GM18502 (cell line): ENCODE data around the gene RERE.

Experiments
- ATAC-seq: cut with Tn5 transposase; IDR thresholded peaks from one replicate; pipeline ENCODE4 v1.9.1; 2021; ENCODE audit warnings: mild to moderate bottlenecking; ENCODE audit not compliant: unreplicated experiment, poor library complexity

The RERE gene

DNA sequence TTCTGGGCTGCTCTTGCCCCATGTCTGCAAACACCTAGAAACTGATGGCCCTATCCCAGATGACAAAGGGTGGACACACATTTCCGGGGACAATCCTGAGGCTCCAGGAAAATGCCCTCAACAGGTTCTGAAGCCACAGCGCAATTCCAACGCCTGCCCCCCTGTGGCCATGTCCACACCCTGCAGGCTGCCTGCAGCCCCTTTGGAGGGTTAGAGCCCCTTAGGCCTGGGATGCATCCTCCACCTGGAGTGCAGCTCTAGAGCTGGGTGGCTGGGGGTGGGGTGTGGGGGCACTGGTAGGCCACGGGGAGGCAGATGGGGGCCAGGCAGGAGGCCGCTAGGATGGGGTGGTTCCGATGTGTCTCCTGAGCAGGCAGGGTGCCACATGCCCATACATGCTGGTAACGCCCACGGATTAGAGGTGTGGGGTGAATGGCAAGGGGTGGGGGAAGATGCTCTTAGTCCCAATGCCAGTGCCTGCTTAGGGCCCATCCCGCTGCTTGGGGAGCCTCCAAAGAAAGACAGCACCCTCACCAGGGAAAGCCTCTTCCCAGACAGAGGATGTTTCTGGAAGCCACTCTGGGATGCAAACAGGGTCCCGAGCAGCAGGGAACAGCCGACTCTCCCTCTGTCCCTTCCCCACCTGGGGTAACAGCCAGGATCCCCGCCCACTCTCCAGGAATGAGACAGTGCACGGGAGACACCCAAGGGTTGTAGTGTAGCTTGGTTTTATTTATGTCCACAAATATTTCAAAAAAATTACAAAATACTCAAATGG is 465.6 kb downstream of the RERE start:
- no peak for ATAC-seq

DNA sequence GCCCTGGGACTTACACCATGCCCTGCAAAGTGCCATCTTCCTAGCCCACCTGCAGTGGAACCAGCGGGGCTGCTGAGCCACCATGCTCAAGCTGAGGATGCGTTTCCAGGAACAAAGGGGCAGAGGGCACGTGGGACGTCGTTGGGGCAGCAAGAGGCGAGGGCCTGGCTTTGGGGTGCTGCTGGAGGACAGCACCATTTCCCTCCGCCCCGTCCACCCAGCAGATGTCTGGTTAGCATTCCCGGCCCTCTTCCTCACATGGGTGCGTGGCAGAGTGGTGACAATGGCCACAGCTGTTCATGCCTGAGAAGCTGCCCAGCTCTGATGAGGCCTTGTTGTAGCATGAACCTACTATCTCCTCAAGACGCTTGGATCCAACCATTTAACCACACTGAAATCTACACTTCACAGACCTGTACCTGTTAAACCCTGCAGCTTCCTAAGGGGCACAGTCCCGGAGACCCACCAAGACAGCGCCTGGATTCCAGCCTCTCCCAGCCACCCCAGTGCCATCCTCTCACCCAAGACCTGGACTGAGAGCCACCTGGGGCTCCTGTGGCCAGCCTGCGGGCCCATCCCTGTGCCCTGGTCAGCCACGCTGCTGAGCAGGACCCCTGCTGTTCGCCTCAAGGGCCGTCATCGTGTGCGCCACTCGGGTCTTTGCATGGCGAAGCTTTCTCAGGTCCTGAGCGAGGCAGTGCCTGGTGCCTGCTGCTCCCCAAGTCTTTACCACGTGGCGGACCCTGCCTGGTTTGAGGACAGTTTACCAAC is 466.3 kb downstream of the RERE start:
- no peak for ATAC-seq

DNA sequence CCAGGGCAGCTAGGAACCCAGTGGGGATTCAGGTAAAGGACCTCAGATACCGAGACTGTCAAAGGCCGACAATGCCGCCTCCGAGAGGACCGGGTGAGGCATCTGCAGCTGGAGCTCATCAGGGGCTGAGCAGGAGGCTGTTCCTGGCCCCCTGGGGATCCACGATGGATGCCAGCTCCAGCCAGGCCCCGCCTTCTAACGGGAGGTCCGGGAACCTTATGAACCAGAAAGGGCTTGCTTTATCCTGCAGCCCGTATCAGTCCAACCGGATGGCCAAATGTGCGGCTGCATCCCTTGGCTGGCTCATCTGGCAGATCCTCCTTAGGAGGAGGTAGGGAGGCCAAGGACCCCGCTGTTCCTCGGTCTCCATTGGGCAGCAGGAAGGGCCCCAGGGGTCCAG is 467.5 kb downstream of the RERE start:
- no peak for ATAC-seq

DNA sequence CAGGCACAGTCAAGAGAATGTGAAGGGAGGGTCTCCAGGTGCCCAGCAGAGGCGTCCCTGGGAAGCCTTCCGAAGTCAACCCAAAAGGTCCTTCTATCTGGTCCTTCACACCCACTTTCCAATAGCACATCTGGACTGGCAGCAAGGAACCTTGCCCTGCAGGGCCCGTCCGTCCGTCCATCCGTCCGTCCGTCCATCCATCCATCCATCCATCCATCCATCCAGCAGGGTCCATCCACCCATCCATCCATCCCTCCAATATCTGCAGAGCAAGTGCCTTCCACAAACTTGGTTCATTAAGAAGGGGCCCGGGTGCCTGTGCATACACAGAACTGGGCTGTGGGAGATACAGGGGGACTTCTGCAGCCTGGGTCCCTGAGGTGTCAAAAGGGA is 468.0 kb downstream of the RERE start:
- no peak for ATAC-seq

DNA sequence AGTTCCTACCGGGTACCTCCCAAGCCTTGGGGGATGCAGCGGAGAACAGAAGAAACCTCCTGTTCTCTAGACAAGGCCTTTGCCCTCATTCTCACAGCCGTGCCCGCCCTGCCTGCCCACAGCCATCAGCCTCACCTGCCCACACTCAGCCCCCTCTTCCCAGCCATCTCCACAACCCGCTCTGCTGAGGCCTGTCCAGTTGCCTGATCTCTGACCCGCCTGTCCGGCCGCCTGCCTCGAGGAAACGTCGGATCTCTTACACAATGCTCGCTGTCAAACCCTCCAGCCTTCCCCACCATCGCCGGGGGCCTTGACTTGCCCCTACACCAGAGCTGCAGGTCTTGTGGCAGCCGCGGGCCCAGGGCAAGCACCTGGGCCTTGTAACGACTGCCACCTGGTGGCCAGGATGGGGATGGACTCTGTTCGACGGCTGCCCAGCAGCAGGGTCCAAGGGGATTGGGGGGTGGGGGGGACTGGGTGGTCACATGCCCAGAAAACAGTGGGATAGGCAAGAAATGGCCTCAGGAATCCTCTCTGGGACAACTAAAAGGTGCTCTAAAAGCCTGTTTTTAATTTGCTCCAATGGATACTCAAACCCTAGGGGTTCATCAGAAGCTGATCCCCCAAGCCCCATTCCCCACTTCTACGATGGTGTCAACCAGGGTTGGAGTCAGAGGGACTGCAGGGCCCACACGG is 468.5 kb downstream of the RERE start:
- no peak for ATAC-seq

DNA sequence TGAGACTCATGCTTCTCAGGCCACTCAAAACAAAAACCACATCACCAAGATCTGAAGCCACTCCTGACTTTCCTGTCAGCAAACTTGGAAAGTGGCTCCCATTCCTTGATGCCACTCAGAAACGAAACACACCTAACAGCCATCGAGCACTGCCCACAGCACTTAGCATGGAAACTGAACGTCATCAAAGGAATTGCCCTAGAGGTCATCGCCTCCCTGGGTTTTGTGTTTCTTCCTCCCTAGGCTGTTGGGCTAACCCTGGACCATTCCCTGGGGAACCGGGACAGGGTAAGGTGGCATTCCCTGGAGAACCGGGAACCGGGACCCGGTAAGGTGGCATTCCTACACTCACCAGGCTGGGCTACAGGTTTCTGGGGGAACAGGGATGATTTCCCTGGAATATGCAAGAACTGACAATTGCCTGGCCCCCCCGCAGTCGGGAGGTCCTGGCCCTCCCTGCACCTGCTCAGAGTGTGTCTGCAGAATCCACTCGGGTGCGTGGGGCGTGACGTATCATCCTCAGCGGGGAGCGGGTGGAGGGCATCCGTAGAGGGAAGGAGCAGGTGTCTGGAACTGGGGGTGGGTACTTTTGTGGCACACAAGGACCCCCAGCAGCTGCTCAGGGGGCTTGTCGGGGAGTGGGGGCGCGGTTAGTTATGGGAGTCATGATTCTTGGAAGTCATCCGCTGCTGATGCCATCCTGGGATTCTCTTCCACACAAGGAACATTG is 469.2 kb downstream of the RERE start:
- ATAC-seq: no peak

DNA sequence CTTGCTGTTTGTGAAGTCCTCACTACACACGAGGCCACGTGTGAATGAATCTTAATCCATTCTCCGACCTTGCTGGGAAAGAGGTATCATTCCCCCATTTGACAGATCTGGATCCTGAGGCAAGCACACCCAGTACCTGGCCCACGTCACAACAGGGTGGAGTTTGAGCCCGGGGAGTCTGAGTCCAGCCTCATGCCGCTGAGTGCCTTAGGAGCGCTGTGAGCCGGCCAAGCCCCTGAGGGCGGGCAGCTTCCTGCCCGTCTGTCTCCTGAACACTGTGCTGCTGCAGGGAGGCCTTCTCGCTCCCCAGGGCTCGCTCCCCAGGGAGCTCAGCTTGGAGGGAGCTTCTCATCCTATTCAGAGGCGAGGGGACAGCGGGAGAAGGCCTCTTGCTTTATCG is 469.8 kb downstream of the RERE start:
- ATAC-seq: no peak

DNA sequence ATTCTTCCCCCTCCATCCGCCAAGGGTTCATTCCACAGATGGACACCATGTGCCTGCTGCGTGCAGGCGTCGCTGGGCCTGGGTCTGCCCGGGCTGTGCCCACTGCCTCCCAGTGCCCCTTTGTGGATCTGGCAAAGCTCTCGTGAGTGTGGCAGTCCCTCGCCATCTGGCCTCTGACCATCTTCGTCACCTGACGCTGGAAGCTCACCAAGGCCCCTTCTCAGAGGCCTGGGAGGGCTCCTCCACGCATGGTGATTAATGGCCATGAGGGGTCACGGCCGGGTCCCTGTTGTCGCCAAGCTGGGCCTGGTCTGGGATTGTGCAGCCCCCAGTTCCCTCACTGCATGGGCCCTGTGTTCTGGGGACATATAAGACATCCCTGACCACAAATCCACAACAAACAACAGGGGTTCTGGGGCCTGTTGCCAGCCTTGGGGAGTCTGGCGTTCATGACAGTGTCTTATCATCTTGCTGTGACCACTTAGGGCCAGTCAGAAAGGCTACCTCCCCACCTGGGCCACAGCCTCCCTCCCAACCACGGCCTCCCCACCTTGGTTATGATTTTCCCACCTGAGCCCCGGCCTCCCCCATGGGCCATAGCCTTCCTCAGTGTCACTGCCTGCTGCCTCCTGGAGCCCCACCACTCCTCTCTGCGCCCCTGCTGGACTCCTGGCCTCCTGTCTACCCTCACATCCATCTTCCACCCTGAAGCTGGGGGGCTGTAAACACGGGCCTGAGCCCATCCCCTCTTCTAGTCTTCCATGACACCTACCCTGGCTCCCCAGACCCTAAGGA is 471.6 kb downstream of the RERE start:
- no peak for ATAC-seq

DNA sequence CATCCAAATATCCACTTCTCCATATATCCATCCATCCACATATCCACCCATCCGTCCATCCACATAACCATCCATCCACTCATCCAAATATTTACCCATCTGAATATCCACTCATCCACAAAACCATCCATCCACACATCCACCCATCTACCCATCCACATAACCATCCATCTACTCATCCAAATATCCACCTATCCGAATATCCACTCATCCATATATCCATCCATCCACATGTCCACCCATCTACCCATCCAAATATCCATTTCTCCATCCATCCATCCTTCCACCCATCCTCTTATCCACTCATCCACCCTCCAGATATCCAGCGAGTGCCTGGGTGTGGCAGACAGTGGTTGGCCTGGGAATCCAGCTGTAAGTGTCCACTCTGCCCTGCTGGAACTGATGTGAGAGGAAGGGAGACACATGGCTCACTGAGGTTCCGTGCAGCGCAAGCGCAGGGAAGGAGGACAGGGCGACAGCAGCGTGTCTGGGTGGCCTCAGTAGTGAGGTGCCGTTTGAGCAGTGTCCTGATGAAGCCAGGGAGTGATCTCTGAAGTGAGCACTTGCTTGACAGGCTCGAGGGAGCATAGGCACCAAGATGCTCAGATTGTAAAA is 472.4 kb downstream of the RERE start:
- no peak for ATAC-seq

DNA sequence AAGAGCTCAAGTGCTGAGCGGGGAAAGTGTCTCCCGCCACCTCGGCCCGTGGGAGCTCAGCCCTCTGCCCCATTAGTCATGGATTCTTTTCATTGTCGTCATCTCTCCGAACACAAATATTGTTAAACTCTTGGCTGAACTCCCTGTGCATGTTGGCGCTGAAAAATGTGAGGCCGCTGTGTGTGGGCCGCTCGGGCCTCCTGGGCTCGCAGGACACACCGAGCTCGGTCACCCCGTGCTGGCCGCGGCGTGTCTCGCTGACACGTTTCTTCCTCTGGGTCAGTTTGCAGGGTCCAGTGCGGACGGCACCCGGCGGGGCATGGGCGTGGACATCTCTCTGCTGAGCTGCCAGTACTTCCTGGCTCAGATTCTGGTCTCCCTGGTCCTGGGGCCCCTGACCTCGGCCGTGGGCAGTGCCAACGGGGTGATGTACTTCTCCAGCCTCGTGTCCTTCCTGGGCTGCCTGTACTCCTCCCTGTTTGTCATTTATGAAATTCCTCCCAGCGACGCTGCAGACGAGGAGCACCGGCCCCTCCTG is 473.9 kb downstream of the RERE start:
- no peak for ATAC-seq

DNA sequence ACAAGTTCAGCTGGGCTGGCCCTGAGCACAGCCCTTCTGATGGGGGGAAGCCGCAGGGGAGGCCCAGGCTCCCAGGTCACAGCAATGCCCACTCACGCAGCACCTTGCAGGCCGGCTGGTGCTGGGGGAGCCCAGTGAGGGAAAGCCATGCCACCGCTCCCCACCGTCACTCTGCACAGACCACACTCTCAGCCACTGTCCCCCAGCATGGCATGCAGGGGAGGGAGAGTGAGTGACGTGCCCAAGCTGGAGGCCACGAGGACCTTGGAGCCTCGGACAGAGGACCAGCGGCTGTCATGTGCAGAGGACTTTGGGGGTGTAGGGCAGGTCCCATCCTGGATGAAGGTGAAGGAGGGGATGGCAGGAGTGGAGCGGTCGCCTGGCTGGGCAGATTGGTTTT is 474.4 kb downstream of the RERE start:
- ATAC-seq: no peak

DNA sequence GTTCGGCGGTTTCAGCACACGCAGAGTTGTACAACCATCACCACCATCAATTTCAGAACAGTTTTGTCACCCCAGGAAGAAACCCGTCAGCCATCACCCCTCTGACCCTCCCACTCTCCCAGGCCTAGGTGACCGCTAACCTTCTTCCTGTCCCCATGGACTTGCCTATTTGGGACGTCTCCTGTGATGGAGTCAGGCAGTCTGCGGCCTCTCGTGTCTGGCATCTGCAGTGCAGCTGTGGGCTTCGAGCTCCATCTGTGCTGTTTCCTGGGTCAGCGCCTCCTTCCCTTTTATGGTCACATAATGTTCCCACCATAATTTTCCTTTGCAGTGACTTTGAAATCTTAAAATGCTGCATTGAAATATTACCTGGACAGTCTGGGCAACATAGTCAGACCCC is 475.1 kb downstream of the RERE start:
- no peak for ATAC-seq

DNA sequence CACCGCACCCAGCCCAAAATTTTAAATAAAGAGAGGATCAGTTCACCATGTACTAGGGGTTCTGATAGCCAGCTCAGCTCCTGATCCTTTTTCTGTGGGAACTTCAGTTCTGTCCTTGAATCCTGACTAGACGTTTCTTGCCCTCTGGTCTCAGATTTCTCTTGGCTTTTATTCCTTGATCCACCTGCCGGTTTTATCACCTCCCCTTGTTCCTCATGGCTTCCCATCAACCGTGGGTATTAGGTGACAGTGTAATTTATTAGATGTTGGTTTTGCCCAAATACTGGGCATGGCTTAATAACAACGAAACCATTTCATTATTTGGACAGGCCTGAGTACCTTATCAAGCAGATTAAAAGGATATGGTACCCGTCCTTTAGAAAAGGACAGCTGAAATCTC is 477.0 kb downstream of the RERE start:
- ATAC-seq: no peak

DNA sequence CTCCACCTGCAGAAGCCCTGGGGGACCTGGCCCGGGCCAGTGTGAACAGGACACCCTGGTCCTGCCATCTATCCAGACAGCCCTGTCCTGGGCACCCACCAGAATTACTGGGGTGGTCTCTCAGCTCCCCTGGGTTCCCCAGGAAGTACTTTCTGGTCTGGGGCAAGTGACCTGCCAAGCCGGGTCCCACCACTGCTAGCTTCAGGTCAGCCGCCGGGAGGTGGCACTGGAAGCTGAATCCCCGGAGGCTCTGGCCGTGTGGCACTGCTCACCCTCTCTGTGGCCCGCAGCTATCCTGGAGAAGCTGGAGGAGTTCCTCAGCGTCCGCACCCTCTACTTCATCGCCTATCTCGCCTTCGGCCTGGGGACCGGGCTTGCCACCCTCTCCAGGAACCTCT is 478.2 kb downstream of the RERE start:
- ATAC-seq: no peak

DNA sequence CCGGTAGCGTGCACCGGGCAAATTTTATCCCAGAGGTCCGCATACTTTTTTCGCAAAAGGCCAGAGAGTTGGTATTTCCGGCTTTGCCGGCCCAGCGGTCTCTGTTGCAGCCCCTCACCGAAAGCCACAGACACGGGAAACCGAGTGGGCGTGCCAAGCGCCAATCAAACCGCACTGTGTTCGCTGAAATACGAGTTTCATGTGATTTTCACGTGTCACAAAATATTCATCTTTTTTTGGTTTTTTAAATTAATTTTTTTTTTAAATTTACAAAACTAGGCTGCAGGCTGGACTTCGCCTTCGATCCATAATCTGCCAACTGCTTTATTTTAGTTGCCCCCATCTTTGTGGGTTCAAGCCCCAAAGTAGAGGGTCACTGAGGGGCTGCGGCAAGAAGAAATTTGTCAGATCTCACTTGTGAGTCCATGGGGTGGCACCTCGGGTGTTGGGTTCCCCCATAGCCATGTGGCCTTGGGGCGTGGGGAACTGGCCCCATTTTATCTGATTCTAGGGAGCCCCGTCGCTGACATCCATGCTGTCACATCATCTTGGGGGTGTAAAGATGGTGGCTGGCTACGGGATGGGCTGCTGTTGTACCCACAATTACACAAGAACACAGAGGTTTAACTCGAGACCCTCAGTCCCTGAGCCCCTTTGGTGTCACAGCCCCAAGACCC is 478.8 kb downstream of the RERE start:
- ATAC-seq: no peak

DNA sequence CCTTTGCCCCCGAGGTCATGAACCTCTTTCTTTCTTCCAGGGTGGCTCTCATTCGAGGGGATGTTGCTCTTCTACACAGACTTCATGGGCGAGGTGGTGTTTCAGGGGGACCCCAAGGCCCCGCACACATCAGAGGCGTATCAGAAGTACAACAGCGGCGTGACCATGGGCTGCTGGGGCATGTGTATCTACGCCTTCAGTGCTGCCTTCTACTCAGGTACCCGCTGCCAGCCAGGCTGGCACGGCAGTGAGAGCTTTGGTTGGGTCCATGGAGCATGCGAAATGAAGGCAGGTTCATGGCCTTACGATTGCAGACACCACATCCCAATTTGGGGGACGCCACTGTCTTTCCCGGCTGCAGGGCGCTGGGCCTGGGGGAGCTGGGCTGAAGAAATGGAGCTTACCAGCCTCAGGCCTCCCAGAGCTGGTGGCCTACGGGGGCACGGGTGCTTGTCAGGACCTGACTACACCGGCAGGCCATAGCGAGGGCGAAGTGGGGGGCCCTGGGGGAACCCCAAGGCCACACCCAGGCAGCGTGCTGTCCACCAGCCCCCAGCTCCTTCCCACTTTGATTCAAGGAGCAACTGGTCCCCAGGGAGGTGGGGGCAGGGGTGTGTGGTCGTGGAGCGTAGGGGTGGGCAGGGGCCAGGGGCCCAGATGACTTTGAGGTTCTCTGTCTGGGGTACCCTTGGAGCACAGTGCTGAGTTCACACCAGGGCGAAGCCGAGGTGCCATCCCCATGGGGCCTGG is 479.5 kb downstream of the RERE start:
- ATAC-seq: no peak

DNA sequence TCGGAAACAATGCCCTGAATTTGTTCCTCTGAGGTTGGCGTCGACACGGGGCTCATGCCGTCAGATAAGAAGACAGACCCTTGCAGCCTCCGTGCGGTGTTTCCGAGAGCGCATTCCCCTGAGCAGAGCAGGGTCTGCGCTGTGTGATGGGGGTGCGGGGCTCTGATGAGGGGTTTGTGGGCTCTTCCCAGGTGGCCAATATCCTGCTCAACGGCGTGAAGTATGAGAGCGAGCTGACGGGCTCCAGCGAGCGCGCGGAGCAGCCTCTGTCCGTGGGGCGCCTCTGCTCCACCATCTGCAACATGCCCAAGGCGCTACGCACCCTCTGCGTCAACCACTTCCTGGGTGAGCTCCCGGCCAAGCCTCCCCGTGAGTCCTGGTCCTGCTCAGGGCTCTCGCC is 482.2 kb downstream of the RERE start:
- ATAC-seq: no peak
